ENCODE measurements around the gene ZBTB16.

The ZBTB16 gene

GRCh38 chr11:114193730-114194679 lies 134.5 kb downstream of the ZBTB16 start:
- no peak for DNase-seq

GRCh38 chr11:114194702-114195101 lies 135.2 kb downstream of the ZBTB16 start:
- no peak for DNase-seq

GRCh38 chr11:114195151-114195550 lies 135.6 kb downstream of the ZBTB16 start:
- no peak for DNase-seq

- no peak for DNase-seq
Measured at GRCh38 chr11:114195981-114196731, 136.6 kb downstream of the ZBTB16 start.

- DNase-seq: peak; percentile 61
Measured at GRCh38 chr11:114196997-114197703, 137.6 kb downstream of the ZBTB16 start.

GRCh38 chr11:114197799-114198500 lies 138.4 kb downstream of the ZBTB16 start:
- DNase-seq: peak; percentile 63

- DNase-seq: no peak
Measured at GRCh38 chr11:114199051-114199450, 139.5 kb downstream of the ZBTB16 start.

- no peak for DNase-seq
Measured at GRCh38 chr11:114200351-114201133, 141.0 kb downstream of the ZBTB16 start.

- DNase-seq: no peak
Measured at GRCh38 chr11:114201219-114201618, 141.7 kb downstream of the ZBTB16 start.

- no peak for DNase-seq
Measured at GRCh38 chr11:114202011-114202609, 142.6 kb downstream of the ZBTB16 start.

- DNase-seq: no peak
Measured at GRCh38 chr11:114207096-114207495, 147.6 kb downstream of the ZBTB16 start.

- DNase-seq: no peak
Measured at GRCh38 chr11:114208377-114208776, 148.9 kb downstream of the ZBTB16 start.

- no peak for DNase-seq
Measured at GRCh38 chr11:114209343-114209742, 149.8 kb downstream of the ZBTB16 start.

- peak; percentile 69 for DNase-seq
Measured at GRCh38 chr11:114209904-114210303, 150.4 kb downstream of the ZBTB16 start.

- DNase-seq: no peak
Measured at GRCh38 chr11:114211444-114212121, 152.1 kb downstream of the ZBTB16 start.

GRCh38 chr11:114213622-114214021 lies 154.1 kb downstream of the ZBTB16 start:
- DNase-seq: no peak

- no peak for DNase-seq
Measured at GRCh38 chr11:114215428-114215827, 155.9 kb downstream of the ZBTB16 start.

- DNase-seq: no peak
Measured at GRCh38 chr11:114215871-114216795, 156.6 kb downstream of the ZBTB16 start.

GRCh38 chr11:114216796-114217180 lies 157.3 kb downstream of the ZBTB16 start:
- no peak for DNase-seq

- no peak for DNase-seq
Measured at GRCh38 chr11:114218508-114218907, 159.0 kb downstream of the ZBTB16 start.
